ENCODE results near the gene CDK2. TPM values are rescaled to one million over a fixed set of nuclear protein-coding genes. Genes with fewer than 3 reads are reported as not detected.

The CDK2 gene
- total RNA-seq, 4 donors from 2014 or later, result 18.3 to 25.2 (median 24.0) TPM

- intact Hi-C loops (cut with DNase I; ENCODE audit: low total_unique reads), result no loop called here
- WGBS, 2 donors, result 16 to 28% methylated on average over 1 of the region's 1 CpG
Measured at GRCh38 chr12:55972456-55972855, 5.8 kb downstream of the CDK2 start.

GRCh38 chr12:55972911-55973598, 6.4 kb downstream of the CDK2 start:
- no peak for DNase-seq (ENCODE audit: low spot score in 2 of 2)
- intact Hi-C loops (cut with DNase I; ENCODE audit: low total_unique reads), result no loop called here

More at GRCh38 chr12:55972456-55972855, 5.8 kb downstream of the CDK2 start:
- TF ChIP-seq CTCF (IDR thresholded peaks at IDR 0.05) (no peak), POLR2A (IDR thresholded peaks at IDR 0.05) (no peak)
- no peak for DNase-seq (ENCODE audit: low spot score in 2 of 2)
- H3K4me3 ChIP-seq (ENCODE audit: low read depth, poor library complexity, severe bottlenecking), result no peak overlapping the region

GRCh38 chr12:55973599-55974307, 7.1 kb downstream of the CDK2 start, which contains the start of gene RAB5B:
RAB5B (plus strand) TSS chr12:55974078; CDS start chr12:55986961, 12,883 bp downstream.
- WGBS, 2 donors, result 1% methylated on average over 39 of the region's 39 CpGs
- DNase-seq (ENCODE audit: low spot score in 2 of 2), result peak; percentile 100
- TF ChIP-seq CTCF (IDR thresholded peaks at IDR 0.05) (no peak), POLR2A (IDR thresholded peaks at IDR 0.05) (peak in 1 of 2 donors; percentile 65)
- H3K4me3 ChIP-seq (ENCODE audit: low read depth, poor library complexity, severe bottlenecking), result peak within 1 kb of the TSS; percentile 95
- intact Hi-C loops (cut with DNase I; ENCODE audit: low total_unique reads), result no loop called here

More at GRCh38 chr12:55972911-55973598, 6.4 kb downstream of the CDK2 start:
- H3K4me3 ChIP-seq (ENCODE audit: low read depth, poor library complexity, severe bottlenecking), result peak overlapping the region; percentile 1
- TF ChIP-seq CTCF (IDR thresholded peaks at IDR 0.05), result peak in 1 of 3 donors; percentile 40
- TF ChIP-seq POLR2A (IDR thresholded peaks at IDR 0.05), result no peak
- 0 to 2% methylated on average over 18 of the region's 18 CpGs for WGBS, 2 donors

GRCh38 chr12:55974308-55974730, 7.7 kb downstream of the CDK2 start:
- intact Hi-C loops (cut with DNase I; ENCODE audit: low total_unique reads), result no loop called here
- DNase-seq (ENCODE audit: low spot score in 2 of 2), result no peak
- no peak for TF ChIP-seq CTCF (IDR thresholded peaks at IDR 0.05)
- no peak for TF ChIP-seq POLR2A (IDR thresholded peaks at IDR 0.05)
- H3K4me3 ChIP-seq (ENCODE audit: low read depth, poor library complexity, severe bottlenecking), result peak overlapping the region; percentile 95
- 0 to 1% methylated on average over 15 of the region's 15 CpGs for WGBS, 2 donors

GRCh38 chr12:55978393-55978792, 11.8 kb downstream of the CDK2 start:
- no peak overlapping the region for H3K4me3 ChIP-seq (ENCODE audit: low read depth, poor library complexity, severe bottlenecking)
- DNase-seq (ENCODE audit: low spot score in 2 of 2), result no peak
- TF ChIP-seq POLR2A (IDR thresholded peaks at IDR 0.05) (no peak), CTCF (IDR thresholded peaks at IDR 0.05) (no peak)
- 93 to 97% methylated on average over 7 of the region's 7 CpGs for WGBS, 2 donors
- intact Hi-C loops (cut with DNase I; ENCODE audit: low total_unique reads), result no loop called here

Measured in lower leg skin (tissue), 4 donors.